Measurements from ENCODE around the gene GNB1.

GNB1 gene

GRCh38 chr1:1919304-1920056 is 28.6 kb upstream of the GNB1 start:
- Histone ChIP-seq H3K18ac (ENCODE audit: low read depth in 1 of 2, low read length in 2 of 2) (peak overlapping the region; percentile 82 to 92), H3K79me1 (replicated peaks; ENCODE audit: low read length, poor library complexity, severe bottlenecking) (no peaks in the 10 kb centered on the region), H3K4me2 (ENCODE audit: low read length, poor library complexity, severe bottlenecking) (peak overlapping the region; percentile 86), H4K8ac (ENCODE audit: low read length) (peak overlapping the region; percentile 85), H3K4ac (ENCODE audit: low read depth in 1 of 2, low read length in 2 of 2) (peak overlapping the region; percentile 6 to 70), H2AK5ac (ENCODE audit: low read length, severe bottlenecking) (no peak overlapping the region), H3K36me3 (ENCODE audit: control insufficient read depth in 1 of 2, insufficient read depth in 2 of 2, low read depth in 1 of 2, low read length in 2 of 2) (no peaks in the 10 kb centered on the region), H3K14ac (ENCODE audit: low read length in 2 of 2) (no peak overlapping the region), H2BK12ac (ENCODE audit: low read length in 2 of 2) (peak overlapping the region; percentile 38 to 87), H3K27me3 (ENCODE audit: control insufficient read depth in 1 of 2, insufficient read depth in 1 of 2, low read length in 2 of 2) (peaks cover 0 to 45% of the 10 kb centered on the region in 2 experiments), H3K23ac (ENCODE audit: low read length in 2 of 2) (no peak overlapping the region), H2BK15ac (ENCODE audit: low read depth, poor library complexity, severe bottlenecking) (no peak overlapping the region), H2BK5ac (ENCODE audit: low read depth, low read length, poor library complexity, severe bottlenecking) (no peak overlapping the region), H2AFZ (ENCODE audit: low read depth, low read length) (peak overlapping the region; percentile 69), H3K9ac (ENCODE audit: low read length) (no peak overlapping the region), H2BK120ac (ENCODE audit: low read depth, low read length) (peak overlapping the region; percentile 24), H3K4me3 (ENCODE audit: insufficient read depth in 1 of 2, low read depth in 1 of 2, low read length in 2 of 2) (peak overlapping the region; percentile 37 to 62), H3K9me3 (ENCODE audit: control insufficient read depth, low read length) (no peaks in the 10 kb centered on the region), H3K27ac (ENCODE audit: low read length, poor library complexity, severe bottlenecking) (no peak overlapping the region), H4K91ac (ENCODE audit: low read length) (peak overlapping the region; percentile 85), H3K4me1 (ENCODE audit: control insufficient read depth, insufficient read depth, low read depth, low read length) (peaks cover 18% of the 10 kb centered on the region)
- WGBS = 14% methylated on average over 56 of the region's 62 CpGs
- DNase-seq = peak; percentile 95

GRCh38 chr1:1918901-1919303 is 28.0 kb upstream of the GNB1 start, which contains the start of gene TMEM52:
Gene TMEM52, minus strand, starts transcription at chr1:1919279. Its CDS starts 14 bp downstream, at chr1:1919265.
- 2% methylated on average over 18 of the region's 44 CpGs for WGBS
- Histone ChIP-seq H3K79me1 (replicated peaks; ENCODE audit: low read length, poor library complexity, severe bottlenecking) (no peaks in the 10 kb centered on the region), H3K4ac (ENCODE audit: low read depth in 1 of 2, low read length in 2 of 2) (peak within 1 kb of the TSS; percentile 19 to 70), H2BK120ac (ENCODE audit: low read depth, low read length) (peak within 1 kb of the TSS; percentile 24), H3K9me3 (ENCODE audit: control insufficient read depth, low read length) (no peaks in the 10 kb centered on the region), H3K36me3 (ENCODE audit: control insufficient read depth in 1 of 2, insufficient read depth in 2 of 2, low read depth in 1 of 2, low read length in 2 of 2) (no peaks in the 10 kb centered on the region), H3K27me3 (ENCODE audit: control insufficient read depth in 1 of 2, insufficient read depth in 1 of 2, low read length in 2 of 2) (peaks cover 0 to 44% of the 10 kb centered on the region in 2 experiments), H3K4me1 (ENCODE audit: control insufficient read depth, insufficient read depth, low read depth, low read length) (peaks cover 18% of the 10 kb centered on the region), H3K23ac (ENCODE audit: low read length in 2 of 2) (no peak within 1 kb of the TSS), H2BK5ac (ENCODE audit: low read depth, low read length, poor library complexity, severe bottlenecking) (no peak within 1 kb of the TSS), H3K18ac (ENCODE audit: low read depth in 1 of 2, low read length in 2 of 2) (peak within 1 kb of the TSS; percentile 82 to 92), H4K91ac (ENCODE audit: low read length) (peak within 1 kb of the TSS; percentile 85), H3K9ac (ENCODE audit: low read length) (no peak within 1 kb of the TSS), H2AK5ac (ENCODE audit: low read length, severe bottlenecking) (no peak within 1 kb of the TSS), H3K27ac (ENCODE audit: low read length, poor library complexity, severe bottlenecking) (no peak within 1 kb of the TSS), H2BK12ac (ENCODE audit: low read length in 2 of 2) (peak within 1 kb of the TSS; percentile 38 to 87), H3K14ac (ENCODE audit: low read length in 2 of 2) (peak within 1 kb of the TSS in 1 of 2 experiments; percentile 19), H4K8ac (ENCODE audit: low read length) (peak within 1 kb of the TSS; percentile 85), H3K4me3 (ENCODE audit: insufficient read depth in 1 of 2, low read depth in 1 of 2, low read length in 2 of 2) (peak within 1 kb of the TSS; percentile 62 to 63), H3K4me2 (ENCODE audit: low read length, poor library complexity, severe bottlenecking) (peak within 1 kb of the TSS; percentile 86), H2BK15ac (ENCODE audit: low read depth, poor library complexity, severe bottlenecking) (peak within 1 kb of the TSS; percentile 26), H2AFZ (ENCODE audit: low read depth, low read length) (peak within 1 kb of the TSS; percentile 70)
- no peak for DNase-seq

GRCh38 chr1:1917995-1918900 is 27.4 kb upstream of the GNB1 start:
- Histone ChIP-seq H2BK15ac (ENCODE audit: low read depth, poor library complexity, severe bottlenecking) (peak overlapping the region; percentile 26), H3K27ac (ENCODE audit: low read length, poor library complexity, severe bottlenecking) (no peak overlapping the region), H3K23ac (ENCODE audit: low read length in 2 of 2) (no peak overlapping the region), H2AK5ac (ENCODE audit: low read length, severe bottlenecking) (no peak overlapping the region), H2BK12ac (ENCODE audit: low read length in 2 of 2) (no peak overlapping the region), H3K36me3 (ENCODE audit: control insufficient read depth in 1 of 2, insufficient read depth in 2 of 2, low read depth in 1 of 2, low read length in 2 of 2) (no peaks in the 10 kb centered on the region), H3K9ac (ENCODE audit: low read length) (no peak overlapping the region), H2AFZ (ENCODE audit: low read depth, low read length) (peak overlapping the region; percentile 70), H3K14ac (ENCODE audit: low read length in 2 of 2) (peak overlapping the region in 1 of 2 experiments; percentile 19), H2BK5ac (ENCODE audit: low read depth, low read length, poor library complexity, severe bottlenecking) (no peak overlapping the region), H4K91ac (ENCODE audit: low read length) (peak overlapping the region; percentile 25), H3K18ac (ENCODE audit: low read depth in 1 of 2, low read length in 2 of 2) (peak overlapping the region in 1 of 2 experiments; percentile 43), H3K9me3 (ENCODE audit: control insufficient read depth, low read length) (no peaks in the 10 kb centered on the region), H3K4me1 (ENCODE audit: control insufficient read depth, insufficient read depth, low read depth, low read length) (peaks cover 18% of the 10 kb centered on the region), H2BK120ac (ENCODE audit: low read depth, low read length) (no peak overlapping the region), H3K4me3 (ENCODE audit: insufficient read depth in 1 of 2, low read depth in 1 of 2, low read length in 2 of 2) (peak overlapping the region; percentile 62 to 63), H3K79me1 (replicated peaks; ENCODE audit: low read length, poor library complexity, severe bottlenecking) (no peaks in the 10 kb centered on the region), H4K8ac (ENCODE audit: low read length) (no peak overlapping the region), H3K4ac (ENCODE audit: low read depth in 1 of 2, low read length in 2 of 2) (no peak overlapping the region), H3K27me3 (ENCODE audit: control insufficient read depth in 1 of 2, insufficient read depth in 1 of 2, low read length in 2 of 2) (peaks cover 0 to 43% of the 10 kb centered on the region in 2 experiments), H3K4me2 (ENCODE audit: low read length, poor library complexity, severe bottlenecking) (peak overlapping the region; percentile 86)
- no peak for DNase-seq
- WGBS = 57% methylated on average over 39 of the region's 46 CpGs
